ENCODE measurements around the gene CAPN10.

The CAPN10 gene

DNA sequence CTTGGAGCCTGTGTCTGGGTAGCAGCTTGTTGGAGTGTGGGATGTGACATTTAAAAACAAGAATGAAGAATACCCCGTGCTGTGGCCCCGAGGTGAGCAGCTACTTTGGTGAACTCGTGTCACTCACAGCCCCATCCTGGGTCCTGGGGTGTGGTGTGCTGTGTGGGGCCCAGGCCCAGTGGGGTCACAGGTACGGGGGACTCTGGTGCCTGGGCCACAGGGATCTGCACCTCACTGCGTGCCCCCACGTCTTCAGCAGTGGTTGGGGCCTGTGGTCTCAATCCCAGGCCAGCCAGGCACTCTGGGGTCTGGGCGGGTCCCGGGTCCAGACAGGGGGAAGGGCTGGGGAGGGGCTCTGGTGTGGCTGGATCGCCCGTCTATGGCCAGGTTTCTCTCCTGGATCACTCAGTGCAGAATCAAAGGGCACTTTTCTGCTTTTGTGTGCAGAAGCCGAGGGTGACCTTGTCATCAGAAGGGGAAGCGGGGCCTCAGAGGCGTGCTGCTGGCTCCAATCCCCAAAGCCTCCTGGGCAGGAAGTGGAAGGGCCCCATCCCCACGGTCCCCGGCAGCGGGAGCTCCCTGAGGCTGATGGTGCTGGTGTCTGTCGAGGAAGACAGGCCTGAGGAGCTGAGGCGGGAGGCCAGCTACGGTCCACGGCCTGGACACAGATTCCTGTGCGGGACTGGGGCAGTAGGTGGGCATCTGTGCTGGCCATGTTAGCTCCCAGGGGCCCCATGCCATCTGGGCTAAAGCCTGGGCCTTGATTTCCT, 40.2 kb downstream of the CAPN10 start:
- DNase-seq = peak; percentile 24 to 64

DNA sequence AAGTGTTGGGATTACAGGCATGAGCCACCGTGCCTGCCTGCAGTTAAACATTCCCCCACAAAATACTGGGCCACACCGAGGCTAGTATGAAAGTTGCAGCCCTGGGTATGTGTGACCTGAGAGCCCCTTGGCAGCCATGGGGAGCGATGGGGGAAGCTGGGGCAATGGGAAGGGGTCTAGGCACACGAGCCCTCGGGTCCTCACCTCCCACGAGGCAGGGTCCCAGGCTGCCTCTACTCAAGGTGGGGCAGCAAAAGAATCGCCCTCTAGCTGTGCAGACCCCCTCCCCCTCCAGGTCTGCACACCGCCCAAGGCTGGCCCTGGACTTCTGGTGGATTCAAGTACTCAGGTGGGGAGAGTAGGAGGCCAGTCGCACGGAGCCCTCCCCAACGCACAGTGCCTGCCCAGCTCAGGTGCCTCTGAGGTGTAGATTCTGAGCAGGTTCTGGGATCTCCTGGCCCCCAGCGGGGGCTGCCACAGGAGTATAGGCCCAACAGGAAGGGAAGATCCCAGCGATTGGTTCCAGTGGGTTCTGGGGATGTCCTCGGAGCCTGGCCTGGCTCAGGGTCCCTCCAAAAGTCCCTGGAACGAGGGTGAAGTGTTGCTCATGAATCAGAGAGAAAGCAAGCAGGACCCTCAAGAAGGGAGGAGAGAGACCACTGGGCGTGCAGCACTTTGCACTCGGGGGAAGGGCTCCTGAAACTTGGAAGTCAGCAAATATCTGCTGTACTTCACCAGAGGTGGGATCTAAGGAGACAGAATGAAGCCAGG, 41.4 kb downstream of the CAPN10 start:
- peak in 1 of 2 donors; percentile 4 for DNase-seq

DNA sequence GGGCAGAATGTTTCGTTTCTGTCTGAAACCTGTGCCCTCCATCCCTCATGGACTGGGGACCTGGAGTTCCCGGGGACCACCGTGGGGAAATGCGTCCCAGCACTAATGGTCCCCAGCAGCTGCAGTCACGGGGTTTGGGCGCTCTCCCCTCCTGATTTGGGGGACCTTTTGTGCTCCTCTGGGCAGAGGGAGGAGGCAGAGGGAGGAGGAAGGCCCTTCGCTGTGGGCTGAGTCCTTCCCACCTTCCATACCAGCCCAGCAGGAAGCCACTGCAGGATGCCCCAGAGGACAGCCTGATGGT, 41.9 kb downstream of the CAPN10 start:
- no peak for DNase-seq

DNA sequence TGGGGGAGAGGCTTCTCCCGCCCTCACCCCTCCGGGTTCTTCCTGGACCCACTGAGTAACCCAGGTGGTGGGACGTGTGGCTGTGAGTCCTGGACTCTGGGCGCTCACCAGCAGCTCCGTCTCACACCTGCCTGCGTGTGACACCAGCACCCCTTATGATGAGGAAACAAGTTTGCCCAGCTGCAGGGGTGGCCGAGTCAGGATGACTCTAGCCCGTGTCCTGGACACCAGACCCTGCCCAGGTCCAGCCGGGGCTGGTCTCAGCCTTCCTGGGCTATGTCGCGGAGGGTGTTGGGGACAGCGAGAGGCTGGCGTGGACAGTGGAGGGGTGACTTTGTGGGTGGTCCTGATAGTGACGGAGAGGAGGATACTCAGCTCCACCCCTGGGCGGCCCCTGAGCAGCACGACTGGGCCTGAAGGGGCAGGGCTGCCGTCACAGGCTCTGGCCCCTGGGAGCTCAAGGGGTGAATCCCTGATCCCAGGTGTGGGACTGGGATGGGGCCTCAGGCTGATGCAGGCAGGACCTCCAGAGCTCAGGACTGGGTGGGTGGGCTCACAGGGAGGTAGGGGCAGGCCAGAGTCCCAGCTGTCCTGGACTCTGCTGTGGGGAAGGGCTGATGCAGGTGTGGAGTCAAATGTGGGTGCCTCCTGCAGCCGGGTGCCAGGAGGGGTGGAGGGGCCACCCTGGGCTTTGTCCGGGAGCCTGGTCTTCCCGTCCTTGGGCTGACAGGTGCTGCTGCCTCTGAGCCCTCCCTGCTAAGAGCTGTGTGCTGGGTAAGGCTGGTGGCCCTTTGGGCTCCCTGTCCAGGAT, 42.5 kb downstream of the CAPN10 start:
- peak in 1 of 2 donors; percentile 11 for DNase-seq

DNA sequence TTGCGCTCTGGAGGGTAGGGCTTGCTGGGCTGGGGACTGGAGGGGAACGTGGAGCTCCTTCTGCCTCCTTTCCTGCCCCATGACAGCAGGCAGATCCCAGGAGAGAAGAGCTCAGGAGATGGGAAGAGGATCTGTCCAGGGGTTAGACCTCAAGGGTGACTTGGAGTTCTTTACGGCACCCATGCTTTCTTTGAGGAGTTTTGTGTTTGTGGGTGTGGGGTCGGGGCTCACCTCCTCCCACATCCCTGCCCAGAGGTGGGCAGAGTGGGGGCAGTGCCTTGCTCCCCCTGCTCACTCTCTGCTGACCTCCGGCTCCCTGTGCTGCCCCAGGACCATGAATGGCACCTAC, 43.1 kb downstream of the CAPN10 start:
- DNase-seq = peak in 1 of 2 donors; percentile 8

DNA sequence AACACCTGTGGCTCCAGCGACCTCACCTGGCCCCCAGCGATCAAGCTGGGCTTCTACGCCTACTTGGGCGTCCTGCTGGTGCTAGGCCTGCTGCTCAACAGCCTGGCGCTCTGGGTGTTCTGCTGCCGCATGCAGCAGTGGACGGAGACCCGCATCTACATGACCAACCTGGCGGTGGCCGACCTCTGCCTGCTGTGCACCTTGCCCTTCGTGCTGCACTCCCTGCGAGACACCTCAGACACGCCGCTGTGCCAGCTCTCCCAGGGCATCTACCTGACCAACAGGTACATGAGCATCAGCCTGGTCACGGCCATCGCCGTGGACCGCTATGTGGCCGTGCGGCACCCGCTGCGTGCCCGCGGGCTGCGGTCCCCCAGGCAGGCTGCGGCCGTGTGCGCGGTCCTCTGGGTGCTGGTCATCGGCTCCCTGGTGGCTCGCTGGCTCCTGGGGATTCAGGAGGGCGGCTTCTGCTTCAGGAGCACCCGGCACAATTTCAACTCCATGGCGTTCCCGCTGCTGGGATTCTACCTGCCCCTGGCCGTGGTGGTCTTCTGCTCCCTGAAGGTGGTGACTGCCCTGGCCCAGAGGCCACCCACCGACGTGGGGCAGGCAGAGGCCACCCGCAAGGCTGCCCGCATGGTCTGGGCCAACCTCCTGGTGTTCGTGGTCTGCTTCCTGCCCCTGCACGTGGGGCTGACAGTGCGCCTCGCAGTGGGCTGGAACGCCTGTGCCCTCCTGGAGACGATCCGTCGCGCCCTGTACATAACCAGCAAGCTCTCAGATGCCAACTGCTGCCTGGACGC, 43.6 kb downstream of the CAPN10 start:
- DNase-seq = peak in 1 of 2 donors; percentile 7

DNA sequence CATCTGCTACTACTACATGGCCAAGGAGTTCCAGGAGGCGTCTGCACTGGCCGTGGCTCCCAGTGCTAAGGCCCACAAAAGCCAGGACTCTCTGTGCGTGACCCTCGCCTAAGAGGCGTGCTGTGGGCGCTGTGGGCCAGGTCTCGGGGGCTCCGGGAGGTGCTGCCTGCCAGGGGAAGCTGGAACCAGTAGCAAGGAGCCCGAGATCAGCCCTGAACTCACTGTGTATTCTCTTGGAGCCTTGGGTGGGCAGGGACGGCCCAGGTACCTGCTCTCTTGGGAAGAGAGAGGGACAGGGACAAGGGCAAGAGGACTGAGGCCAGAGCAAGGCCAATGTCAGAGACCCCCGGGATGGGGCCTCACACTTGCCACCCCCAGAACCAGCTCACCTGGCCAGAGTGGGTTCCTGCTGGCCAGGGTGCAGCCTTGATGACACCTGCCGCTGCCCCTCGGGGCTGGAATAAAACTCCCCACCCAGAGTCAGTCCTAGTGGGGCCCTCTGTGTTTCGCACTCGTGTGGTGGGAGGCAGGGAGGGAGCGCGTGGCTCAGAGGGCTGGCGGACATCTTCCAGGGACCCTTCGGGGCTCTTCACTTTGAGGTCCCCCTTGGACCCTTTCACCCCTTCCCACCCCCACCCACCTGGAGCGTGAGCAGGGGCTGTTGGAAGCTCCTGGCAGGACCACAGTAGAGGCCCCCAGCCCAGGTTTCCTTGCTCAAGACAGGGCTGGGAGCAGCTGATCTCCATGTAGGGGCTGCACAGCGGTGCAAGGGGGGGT, 44.4 kb downstream of the CAPN10 start:
- peak in 1 of 2 donors; percentile 4 for DNase-seq

DNA sequence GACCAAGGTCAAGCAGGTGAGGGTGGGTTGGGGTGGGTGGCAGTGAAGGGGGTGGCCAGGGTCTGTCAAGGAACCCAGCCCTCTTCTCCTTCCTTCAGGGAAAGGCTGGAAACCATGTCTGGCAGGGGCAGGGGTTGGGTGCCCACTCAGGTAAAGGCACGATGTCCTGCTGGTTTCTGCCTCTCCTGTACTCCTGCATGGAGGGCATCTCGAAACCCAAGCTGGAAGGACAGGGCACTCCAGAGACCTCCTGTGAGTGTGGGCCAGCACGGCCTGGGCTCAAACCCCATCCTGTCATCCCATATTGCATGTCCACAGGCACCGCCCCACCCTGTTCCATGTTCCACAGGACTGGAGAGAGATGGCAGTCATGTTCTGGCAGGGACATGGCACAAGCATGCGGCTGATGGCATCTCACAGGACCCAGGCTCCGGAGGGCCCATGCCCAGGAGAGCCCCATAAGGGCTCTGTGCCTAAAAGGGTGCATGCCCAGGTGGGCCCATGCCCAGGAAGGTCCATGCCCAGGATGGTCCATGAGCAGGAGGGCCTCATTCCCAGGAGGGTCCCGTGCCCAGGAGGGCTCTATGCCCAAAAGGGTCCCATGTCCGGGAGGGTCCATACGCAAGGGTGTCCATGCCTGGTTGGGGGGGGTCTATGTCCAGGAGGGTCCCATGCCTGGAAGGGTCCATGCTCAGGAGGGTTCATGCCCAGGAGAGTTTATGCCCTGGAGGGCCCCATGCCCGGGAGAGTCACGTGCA, 45.2 kb downstream of the CAPN10 start:
- DNase-seq = peak in 1 of 2 donors; percentile 10

DNA sequence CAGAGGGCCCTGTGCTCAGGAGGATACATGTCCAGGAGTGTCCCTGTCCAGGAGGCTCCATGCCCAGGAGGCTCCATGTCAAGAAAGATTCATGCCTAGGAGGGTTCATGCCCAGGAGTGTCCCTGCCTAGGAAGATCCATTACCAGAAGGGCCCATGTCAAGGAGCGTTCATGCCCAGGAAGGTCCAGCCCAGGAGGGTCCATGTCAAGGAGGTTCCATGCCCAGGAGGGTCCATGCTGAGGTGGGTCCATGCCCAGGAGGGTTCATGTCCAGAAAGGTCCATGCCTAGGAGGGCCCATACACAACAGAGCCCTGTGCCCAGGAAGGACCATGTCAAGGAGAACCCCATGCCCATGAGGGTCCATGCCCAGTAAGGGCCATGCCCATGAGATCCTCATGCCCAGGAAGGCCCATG, 45.8 kb downstream of the CAPN10 start:
- DNase-seq = peak in 1 of 2 donors; percentile 9

DNA sequence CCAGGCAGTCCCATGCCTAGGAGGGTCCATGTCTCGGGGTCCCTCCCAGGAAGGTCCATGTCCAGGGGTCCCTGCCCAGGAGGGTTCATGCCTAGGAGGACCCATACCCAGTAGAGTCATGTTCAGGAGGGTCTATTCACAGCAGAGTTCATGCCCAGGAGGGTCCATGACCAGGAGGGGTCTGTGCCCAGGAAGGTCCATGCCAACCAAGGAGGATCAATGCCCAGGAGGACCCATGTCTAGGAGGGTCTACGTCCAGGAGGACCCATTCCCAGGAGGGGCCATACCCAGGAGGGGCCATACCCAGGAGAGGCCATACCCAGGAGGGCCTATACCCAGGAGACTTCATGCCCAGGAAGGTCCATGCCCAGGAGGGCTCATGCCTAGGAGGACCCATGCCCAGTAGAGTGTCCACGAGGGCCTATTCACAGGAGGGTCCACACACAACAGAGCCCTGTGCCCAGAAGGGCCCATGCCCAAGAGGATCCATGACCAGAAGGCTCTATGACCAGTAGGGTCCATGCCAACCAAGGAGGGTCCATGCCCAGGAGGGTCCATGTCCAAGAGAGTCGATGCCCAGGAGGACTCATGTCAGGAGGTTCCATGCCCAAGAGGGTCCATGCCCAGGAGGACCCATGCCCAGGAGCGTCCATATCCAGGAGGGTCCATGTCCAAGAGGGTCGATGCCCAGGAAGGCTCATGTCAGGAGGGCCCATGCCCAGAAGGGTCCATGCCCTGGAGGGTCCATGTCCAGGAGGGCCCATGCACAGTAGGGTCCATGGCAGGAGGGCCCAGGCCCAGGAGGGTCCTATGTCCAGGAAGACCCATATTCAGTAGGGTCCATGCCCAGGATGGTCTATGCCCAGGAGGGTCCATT, 48.8 kb downstream of the CAPN10 start:
- DNase-seq = no peak

DNA sequence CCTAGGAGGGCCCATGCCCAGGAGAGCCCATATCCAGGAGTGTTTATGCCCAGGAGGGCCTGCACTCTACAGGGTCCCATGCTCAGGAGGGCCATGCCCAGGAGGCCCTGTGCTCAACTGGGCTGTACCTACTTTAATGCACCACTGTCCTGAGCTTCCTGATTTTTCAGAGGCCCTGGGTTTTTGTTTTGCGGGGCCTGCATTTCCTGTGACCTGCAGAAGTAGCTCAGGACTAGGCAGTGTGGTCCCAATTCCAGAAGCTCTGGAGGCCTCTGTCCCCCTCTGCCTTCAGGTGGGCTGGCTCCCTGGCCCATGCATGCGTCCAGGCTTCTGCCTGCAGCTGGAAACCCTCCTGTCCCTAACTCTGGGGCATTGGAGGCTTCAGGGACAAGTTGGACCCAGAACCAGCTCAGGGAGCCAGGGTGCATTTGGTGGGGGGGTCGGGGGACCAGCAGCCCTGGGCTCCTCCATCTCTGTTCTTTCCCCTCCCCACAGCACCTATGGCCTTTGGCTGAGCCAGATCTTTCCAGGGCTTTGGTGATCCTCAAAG, 49.5 kb downstream of the CAPN10 start:
- peak in 1 of 2 donors; percentile 6 for DNase-seq

DNA sequence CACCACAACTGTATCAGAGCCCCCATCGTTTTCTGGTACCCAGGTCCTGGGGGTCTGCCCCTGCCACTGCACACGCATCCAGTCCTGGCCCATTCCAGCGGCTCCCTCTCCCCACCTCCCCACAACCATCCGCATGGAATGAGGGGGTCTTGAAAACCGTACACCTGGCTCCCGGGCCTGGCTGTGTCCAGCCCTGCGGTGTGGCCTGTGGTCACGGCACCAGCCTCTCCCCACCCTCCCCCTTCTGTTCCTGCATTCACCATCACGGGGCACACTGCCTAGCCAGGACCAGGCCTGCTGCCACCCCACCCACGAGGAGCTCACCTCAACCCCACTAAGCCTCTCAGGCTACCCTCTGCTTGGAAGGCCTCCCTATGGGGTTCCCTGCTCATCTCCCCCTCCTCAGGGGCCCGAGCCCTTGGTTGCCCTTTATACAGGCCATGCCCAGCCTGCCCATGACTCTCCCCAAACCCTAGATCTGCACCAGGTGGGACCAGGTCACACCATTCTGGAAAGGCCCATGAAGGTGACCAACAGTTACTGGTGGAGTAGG, 50.1 kb downstream of the CAPN10 start:
- DNase-seq = peak in 1 of 2 donors; percentile 5

DNA sequence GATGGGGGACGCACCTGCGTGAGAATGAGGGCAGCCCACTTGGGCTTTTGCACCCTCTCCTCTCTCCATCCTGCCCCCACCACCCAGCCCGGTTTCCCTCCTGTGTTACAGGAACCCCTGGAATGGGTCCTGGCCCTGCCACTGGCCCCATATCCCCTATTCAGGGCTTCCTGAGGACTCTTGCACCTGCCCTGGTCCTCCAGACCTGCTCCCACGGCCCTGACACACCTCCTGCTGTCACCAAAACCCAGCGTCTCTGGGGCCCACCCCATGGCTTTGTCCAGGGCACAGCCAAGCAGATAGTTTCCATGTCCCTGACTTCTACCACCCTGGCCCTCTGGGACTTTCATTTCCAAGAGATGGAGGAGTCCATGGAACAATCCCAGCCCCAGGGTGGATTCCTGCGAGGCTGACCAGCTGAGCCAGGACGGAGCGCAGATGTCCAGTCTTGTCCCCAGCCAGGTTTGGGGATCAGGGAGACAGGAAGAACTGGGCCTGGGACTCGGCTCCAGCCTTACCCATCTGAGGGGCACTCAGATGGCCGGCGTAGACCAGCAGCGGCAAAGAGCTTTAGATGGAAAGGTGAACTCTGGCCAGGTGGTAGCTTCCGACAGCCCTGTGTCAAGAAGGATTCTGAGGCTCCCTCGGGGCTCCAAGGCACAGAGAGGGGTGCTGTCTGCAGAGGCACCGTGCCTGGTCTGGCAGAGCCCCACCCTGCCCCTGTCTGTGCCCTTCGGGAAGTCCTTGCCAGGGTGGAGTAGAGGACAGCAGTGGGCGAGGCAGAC, 50.8 kb downstream of the CAPN10 start:
- no peak for DNase-seq

DNA sequence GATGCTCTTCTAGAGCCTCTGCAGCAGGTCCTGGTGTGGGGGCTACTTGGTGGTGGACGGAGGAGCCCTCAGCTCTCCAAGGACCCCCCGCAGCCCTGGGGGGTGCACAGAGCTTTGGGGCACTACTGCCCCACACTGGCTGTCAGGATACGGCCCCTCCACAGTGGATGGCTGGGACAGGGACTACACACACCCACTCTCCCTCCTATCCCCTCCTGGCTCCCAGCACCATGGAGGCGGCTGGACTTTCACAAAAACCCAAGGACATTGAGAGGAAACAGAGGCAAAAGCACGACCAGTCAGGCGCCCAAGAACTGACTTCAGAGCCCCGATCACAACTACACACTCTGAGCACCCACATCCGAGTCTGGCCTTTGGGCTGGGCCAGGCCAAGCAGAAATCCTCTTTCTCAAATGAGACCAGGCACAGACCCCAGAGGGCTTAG, 51.4 kb downstream of the CAPN10 start:
- DNase-seq = no peak

DNA sequence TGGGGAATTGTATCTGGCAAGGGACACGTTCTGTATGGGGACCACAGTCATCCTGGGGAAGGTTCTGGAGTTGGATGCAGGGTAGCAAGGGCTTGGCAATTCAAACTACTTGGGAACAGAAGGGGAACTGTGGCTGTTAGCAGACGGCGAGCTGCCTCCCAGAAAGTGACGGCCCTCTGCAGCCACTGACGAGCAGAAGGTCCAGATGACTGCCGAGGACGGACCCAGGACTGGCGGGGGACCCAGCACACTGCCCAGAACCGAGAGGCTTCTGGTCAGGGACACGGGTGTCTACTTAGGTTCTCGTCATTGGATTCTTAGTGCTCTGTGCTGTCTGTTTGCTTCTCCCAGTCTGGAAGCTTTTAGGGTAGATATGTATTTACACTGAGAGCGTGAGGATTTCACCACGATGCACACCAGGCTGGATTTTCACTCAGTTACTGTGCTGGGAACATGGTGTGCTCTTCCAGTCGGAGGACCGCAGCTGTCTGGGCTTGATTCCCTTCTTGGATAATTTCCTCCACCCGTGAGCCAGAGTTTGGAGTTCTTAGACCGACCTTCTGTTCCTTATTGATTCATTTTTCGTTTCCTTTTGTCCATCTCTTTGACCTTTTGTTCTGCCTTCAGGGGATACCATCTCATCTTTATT, 52.1 kb downstream of the CAPN10 start:
- DNase-seq = no peak

DNA sequence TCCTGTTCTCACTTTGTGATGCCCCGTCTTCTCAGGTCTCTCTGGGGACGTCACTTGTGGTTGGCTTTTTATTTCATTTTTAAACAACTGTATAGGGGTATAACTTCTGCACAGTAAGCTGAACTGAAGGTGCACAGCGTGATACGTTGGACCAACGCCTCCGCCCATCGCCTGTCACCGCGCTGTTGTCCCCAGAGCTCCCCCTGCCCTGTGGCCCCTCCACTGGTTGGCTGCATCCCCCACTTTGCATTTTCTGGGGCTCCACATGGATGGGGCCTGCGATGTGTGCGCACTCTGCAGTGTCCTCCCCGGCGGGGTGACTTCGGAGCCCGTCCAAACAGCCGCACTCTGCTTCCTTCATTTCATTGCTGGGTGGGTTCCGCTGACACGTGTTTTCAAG, 53.0 kb downstream of the CAPN10 start:
- no peak for DNase-seq

DNA sequence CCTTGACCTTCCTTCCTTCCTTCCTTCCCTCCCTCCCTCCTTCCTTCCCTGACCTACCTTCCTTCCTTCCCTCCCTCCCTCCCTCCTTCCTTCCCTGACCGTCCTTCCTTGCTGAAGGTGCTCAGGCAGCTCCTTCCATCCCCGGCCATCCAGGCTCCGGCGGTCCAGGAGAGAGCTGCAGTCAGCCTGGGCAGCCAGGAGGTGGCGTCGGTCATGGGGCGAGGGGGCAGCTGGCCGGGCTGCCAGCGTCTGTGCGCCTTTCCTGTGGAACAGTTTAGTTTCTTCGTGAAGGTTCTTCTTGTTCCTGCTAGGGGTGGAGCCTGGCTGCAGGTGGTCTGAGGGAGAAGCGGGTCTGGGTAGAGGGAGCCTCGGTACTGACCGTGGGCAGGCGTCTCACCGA, 54.4 kb downstream of the CAPN10 start:
- DNase-seq = no peak
